Skin of body (tissue), 1 donor: ENCODE measurements around the gene GFI1. TPM values are rescaled to one million over a fixed set of nuclear protein-coding genes. Genes with fewer than 3 reads are reported as not detected.

Source experiments
- total RNA-seq: library from RNA; depleted of rRNA; stranded (reverse); fragments of >200 nt; gene quantifications from one replicate; pipeline ENCODE4 v1.2.3, GENCODE V29; 2014

GFI1 gene
- total RNA-seq, 1 donor from 2014 or later: 1.9 TPM

Other genes with a start within 250 kb of the GFI1 start
- gene GLMN, start 187.9 kb downstream of the GFI1 start, total RNA-seq: 16.2 TPM
- gene RPAP2, start 187.9 kb downstream of the GFI1 start, total RNA-seq: 9.1 TPM